Fibroblast of mammary gland (primary cell): ENCODE measurements around the gene PHPT1.

Source experiments
- DNase-seq: peaks from one replicate; pipeline ENCODE4 v3.0.0-alpha.2; 2010; ENCODE audit warnings: low read depth
- H3K4me3 ChIP-seq: 2 replicates; pipeline ENCODE4 v1.5.1; 2011; ENCODE audit warnings: low read depth, mild to moderate bottlenecking, low read length, moderate library complexity; ENCODE audit not compliant: control insufficient read depth
- CTCF ChIP-seq: conservative IDR thresholded peaks from 2 replicates; pipeline ENCODE4 v1.5.1; 2011; ENCODE audit warnings: low read depth, low read length, inconsistent platforms; ENCODE audit not compliant: control insufficient read depth, insufficient read depth

The PHPT1 gene

GRCh38 chr9:136805207-136805740 is 43.9 kb upstream of the PHPT1 start:
- no peak overlapping the region for H3K4me3 ChIP-seq
- DNase-seq, result no peak
- TF ChIP-seq CTCF, result no peak

GRCh38 chr9:136806067-136806466 is 43.1 kb upstream of the PHPT1 start:
- DNase-seq, result no peak
- no peak for TF ChIP-seq CTCF
- H3K4me3 ChIP-seq, result no peak overlapping the region

GRCh38 chr9:136806631-136807201 is 42.5 kb upstream of the PHPT1 start:
- TF ChIP-seq CTCF, result no peak
- peak overlapping the region; percentile 71 for H3K4me3 ChIP-seq
- no peak for DNase-seq

- DNase-seq, result peak; percentile 58
- H3K4me3 ChIP-seq, result peak within 1 kb of the TSS; percentile 71
- TF ChIP-seq CTCF, result no peak
Measured at GRCh38 chr9:136807281-136808074, 41.7 kb upstream of the PHPT1 start, which contains the start of gene RABL6. Gene RABL6 (plus strand): TSS chr9:136807948. CDS start chr9:136808197, 249 bp downstream.

- DNase-seq, result no peak
- no peak for TF ChIP-seq CTCF
- H3K4me3 ChIP-seq, result peak overlapping the region; percentile 71
Measured at GRCh38 chr9:136808075-136808805, 41.0 kb upstream of the PHPT1 start.

- peak overlapping the region; percentile 71 for H3K4me3 ChIP-seq
- no peak for TF ChIP-seq CTCF
- peak; percentile 34 for DNase-seq
Measured at GRCh38 chr9:136808806-136809158, 40.4 kb upstream of the PHPT1 start.
